Measurements from ENCODE around the gene HS3ST3A1.

GRCh38 chr17:13457783-13458182, 143.9 kb downstream of the HS3ST3A1 start:
- no peak for TF ChIP-seq EZH2 (IDR thresholded peaks at IDR 0.05; ENCODE audit: insufficient read depth, poor library complexity, severe bottlenecking)
- no peak for TF ChIP-seq EZH2phosphoT487 (IDR thresholded peaks at IDR 0.05; ENCODE audit: insufficient read depth, low read depth)

Measured in GM23248 (cell line).